Vagina (tissue), 2 donors: ENCODE measurements around the gene RRP1B. TPM values are rescaled to one million over a fixed set of nuclear protein-coding genes. Genes with fewer than 3 reads are reported as not detected.
A peak's percentile ranks its signal among the peaks of the same experiment; 100 is the strongest.

ENCODE experiments used
- DNase-seq, 2 donors: peaks; one replicate each; pipeline ENCODE4 v3.0.0-alpha.2; 2017; ENCODE audit errors: extremely low spot score in 2 of 2
- H3K27ac ChIP-seq: fragments of 200-600 bp; sonication (generic); one replicate; pipeline ENCODE4 v1.5.1; 2019
- H3K27me3 ChIP-seq: fragments of 200-600 bp; sonication (generic); one replicate; pipeline ENCODE4 v1.5.1; 2019
- H3K36me3 ChIP-seq, 2 donors: fragments of 200-600 bp; sonication (generic); one replicate each; pipeline ENCODE4 v1.5.1; 2017 to 2019
- H3K4me1 ChIP-seq: fragments of 200-600 bp; sonication (generic); one replicate; pipeline ENCODE4 v1.5.1; 2019
- H3K4me3 ChIP-seq, 2 donors: fragments of 200-600 bp; sonication (generic); 1 replicate in 1 of 2; 2 replicates in 1 of 2; pipeline ENCODE4 v1.5.1; 2016 to 2019
- H3K9me3 ChIP-seq: fragments of 200-600 bp; sonication (generic); one replicate; pipeline ENCODE4 v1.5.1; 2019
- CTCF ChIP-seq, 3 experiments: fragments of 450-650 bp in 2 of 3; fragments of 200-600 bp in 1 of 3; sonication (generic) in 1 of 3; IDR thresholded peaks; one replicate each; pipeline ENCODE4 v1.5.1; 2017 to 2019; ENCODE audit warnings: antibody characterized with exemption in 3 of 3, mild to moderate bottlenecking in 2 of 3, moderate library complexity in 2 of 3
- POLR2A ChIP-seq, 2 donors: fragments of 450-650 bp; IDR thresholded peaks; one replicate each; pipeline ENCODE4 v1.6.1; 2017; ENCODE audit warnings: antibody characterized with exemption in 2 of 2, mild to moderate bottlenecking in 2 of 2, moderate library complexity in 2 of 2
- POLR2AphosphoS5 ChIP-seq, 2 donors: sonication (generic); formaldehyde crosslinking; IDR thresholded peaks; one replicate each; pipeline ENCODE4 v1.9.0; 2017; ENCODE audit warnings: antibody characterized with exemption in 2 of 2, mild to moderate bottlenecking in 2 of 2, low read depth in 1 of 2; ENCODE audit not compliant: insufficient read depth in 1 of 2
- intact Hi-C: fragments of 100-400 bp; cut with DNase I; formaldehyde crosslinking; loops from one replicate; pipeline ENCODE4 v1.15.1; 2023
- total RNA-seq: library from RNA; depleted of rRNA; stranded (reverse); fragments of >200 nt; gene quantifications from one replicate; pipeline ENCODE4 v1.2.3, GENCODE V29; 2016

RRP1B gene
- total RNA-seq, 1 donor from 2014 or later: 18.9 TPM

DNA sequence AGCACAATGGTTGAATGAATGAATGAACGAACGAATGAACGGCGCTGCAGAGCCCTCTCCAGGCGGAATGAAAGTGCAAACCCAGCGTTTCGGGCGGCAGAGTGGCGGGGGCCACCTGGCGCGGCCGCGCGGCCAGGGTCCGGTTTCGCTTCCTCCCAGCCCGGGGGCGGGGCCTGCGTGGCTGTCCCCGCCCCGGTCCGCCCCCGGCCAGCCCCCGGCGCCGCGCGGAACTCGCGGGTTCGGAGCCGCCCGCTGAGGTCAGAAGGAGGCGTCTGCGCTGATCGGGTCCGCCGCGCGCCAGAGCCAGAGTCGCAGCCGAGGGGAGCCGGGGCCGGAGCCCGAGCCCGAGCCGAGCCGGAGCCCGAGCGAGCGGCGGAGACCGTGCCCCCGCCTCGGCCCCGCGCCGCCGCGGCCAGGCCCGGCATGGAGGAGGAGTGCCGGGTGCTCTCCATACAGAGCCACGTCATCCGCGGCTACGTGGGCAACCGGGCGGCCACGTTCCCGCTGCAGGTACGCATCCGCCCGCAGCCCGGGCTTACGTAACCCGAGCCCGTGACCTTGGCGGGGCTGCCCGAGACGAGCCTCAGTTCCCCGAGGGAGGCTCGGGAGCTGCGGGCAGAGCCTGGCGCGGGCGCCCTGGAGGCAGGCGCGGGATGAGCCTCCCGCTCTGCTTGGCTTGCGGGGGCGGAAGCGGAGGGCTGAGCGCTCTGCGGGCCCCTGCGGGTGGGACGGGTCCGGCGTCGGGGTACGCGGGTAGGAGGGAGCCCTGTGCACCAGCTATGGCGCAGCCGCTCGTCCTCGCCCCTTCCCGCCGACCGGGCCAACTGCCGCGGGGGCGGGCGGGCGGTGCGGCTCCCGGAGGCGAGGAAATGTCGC, 59.8 kb downstream of the RRP1B start, which contains the start of gene PDXK:
Gene PDXK (plus strand): TSS at position 258 of the 876 bp plus-strand sequence. CDS start 166 bp downstream, at position 424.
- no peaks in the 10 kb centered on the region for H3K36me3 ChIP-seq
- peak in 1 of 2 donors; percentile 87 for DNase-seq
- H3K4me3 ChIP-seq: peak within 1 kb of the TSS; percentile 72 to 81
- no peaks in the 10 kb centered on the region for H3K9me3 ChIP-seq
- H3K4me1 ChIP-seq: peaks cover 38% of the 10 kb centered on the region
- no peaks in the 10 kb centered on the region for H3K27me3 ChIP-seq
- TF ChIP-seq POLR2AphosphoS5 (IDR thresholded peaks at IDR 0.05; ENCODE audit: insufficient read depth in 1 of 2, low read depth in 1 of 2) (peak in 1 of 2 donors; percentile 77), CTCF (IDR thresholded peaks at IDR 0.05) (peak in 1 of 3 experiments; percentile 27), POLR2A (IDR thresholded peaks at IDR 0.05) (peak in 1 of 2 donors; percentile 82)
- intact Hi-C loops: no loop called here
- peak within 1 kb of the TSS; percentile 81 for H3K27ac ChIP-seq

DNA sequence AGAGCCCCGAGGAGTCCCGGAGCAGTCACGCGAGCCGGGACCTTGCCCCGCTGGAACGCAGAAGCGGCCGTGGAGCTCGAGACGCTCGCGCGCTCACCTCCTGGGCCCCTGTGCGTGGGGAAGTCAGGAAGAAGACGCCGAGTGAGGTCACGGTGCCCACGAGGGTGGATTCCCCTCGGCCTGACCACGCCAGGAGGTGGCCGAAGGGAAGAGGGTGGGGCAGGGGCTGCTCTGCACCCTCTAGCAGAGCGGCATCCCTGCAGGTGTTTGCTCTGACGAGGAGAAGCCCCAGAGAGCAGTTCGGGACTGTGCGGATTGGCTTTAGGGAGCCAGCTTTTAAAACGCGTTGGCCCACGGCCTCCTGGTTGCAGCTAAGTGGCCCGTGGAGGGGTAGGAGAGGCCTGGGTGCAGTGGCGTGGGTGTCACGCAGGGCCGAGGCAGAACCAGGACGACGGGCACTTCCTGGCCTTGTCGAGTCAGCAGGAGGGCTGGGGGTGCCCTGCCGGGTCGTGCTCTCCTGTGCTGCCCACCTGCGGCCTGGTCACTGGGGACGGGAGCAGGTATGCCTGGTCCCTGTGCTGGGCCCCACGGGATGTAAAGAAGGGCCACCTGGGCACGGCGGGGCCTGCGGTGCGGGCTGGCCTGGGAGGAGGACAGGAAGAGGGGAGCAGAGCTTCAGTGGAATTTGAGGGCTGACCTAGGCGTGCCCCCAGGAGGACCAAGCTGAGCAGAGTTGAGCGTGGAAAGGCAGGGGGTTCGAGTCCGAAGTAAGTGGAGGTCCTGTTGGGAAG, 60.6 kb downstream of the RRP1B start:
- H3K4me3 ChIP-seq: peak overlapping the region; percentile 72 to 81
- no peaks in the 10 kb centered on the region for H3K36me3 ChIP-seq
- intact Hi-C loops: loop anchor here (10.0 kb wide), 1 partner anchor 55 kb away; the partner anchor contains the start of gene CSTB
- TF ChIP-seq POLR2AphosphoS5 (IDR thresholded peaks at IDR 0.05; ENCODE audit: insufficient read depth in 1 of 2, low read depth in 1 of 2) (peak in 1 of 2 donors; percentile 37), CTCF (IDR thresholded peaks at IDR 0.05) (no peak)
- H3K27me3 ChIP-seq: no peaks in the 10 kb centered on the region
- peak in 1 of 2 donors; percentile 89 for DNase-seq
- H3K9me3 ChIP-seq: no peaks in the 10 kb centered on the region
- H3K4me1 ChIP-seq: peaks cover 41% of the 10 kb centered on the region
- H3K27ac ChIP-seq: peak overlapping the region; percentile 81

DNA sequence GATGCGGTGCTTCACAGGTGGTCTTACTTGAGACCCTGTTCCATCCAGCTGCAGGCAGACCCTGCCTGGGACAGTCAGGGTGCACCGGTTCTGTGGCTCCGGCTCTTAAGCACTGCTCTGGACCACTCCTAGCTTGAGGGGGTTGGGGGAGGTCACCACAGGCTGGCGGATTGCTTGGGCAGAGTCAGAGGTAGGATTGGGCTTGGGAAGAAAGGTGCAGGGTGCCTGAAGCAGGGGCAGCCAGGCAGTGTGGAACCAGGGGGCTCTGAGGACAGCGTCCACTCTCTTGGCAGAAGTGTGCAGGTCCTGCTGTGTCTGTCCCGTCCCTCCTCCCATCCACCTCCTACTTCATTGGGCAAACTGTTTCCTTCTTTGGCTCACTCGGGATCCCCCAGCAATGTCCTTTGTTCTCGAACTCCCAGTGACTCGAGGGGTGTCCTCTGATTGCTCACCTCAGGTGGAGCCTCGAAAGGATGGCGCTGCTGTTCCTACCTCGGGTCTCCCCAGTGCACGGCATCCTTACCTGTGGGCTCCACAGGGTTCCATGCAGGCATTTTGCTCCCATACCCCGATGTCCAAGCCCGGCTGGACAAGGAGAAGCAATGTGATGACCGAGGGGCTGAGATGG, 61.3 kb downstream of the RRP1B start:
- peak in 1 of 2 donors; percentile 85 for DNase-seq
- Histone ChIP-seq H3K27me3 (no peaks in the 10 kb centered on the region), H3K36me3 (no peaks in the 10 kb centered on the region), H3K27ac (peak overlapping the region; percentile 81), H3K4me1 (peaks cover 48% of the 10 kb centered on the region), H3K9me3 (no peaks in the 10 kb centered on the region), H3K4me3 (peak overlapping the region; percentile 72 to 81)
- TF ChIP-seq POLR2A (IDR thresholded peaks at IDR 0.05) (no peak), CTCF (IDR thresholded peaks at IDR 0.05) (no peak), POLR2AphosphoS5 (IDR thresholded peaks at IDR 0.05; ENCODE audit: insufficient read depth in 1 of 2, low read depth in 1 of 2) (no peak)
- intact Hi-C loops: loop anchor here (10.0 kb wide), 1 partner anchor 54 kb away; the partner anchor contains the start of gene CSTB

DNA sequence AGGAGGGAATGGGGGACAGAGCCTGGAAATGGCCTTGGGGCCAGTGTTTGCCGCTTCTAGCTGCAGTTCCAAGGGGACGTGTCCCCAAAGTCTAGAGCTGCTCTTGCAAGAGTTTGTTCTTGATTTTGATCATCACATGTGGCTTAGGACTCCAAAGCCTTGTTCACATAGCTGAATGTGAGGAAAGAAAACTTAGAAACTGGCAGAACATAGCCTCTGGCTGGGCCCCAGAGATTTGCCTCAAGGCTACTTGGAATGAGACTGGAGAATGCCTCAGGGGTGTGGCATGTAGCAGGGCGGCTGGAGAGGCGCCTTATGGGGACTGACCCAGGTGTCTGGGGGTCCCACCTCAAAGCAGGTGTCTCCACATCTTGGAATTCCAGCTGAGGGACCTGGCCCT, 61.8 kb downstream of the RRP1B start:
- peak in 1 of 2 donors; percentile 86 for DNase-seq
- Histone ChIP-seq H3K9me3 (no peaks in the 10 kb centered on the region), H3K4me3 (peak overlapping the region in 1 of 2 donors; percentile 81), H3K36me3 (no peaks in the 10 kb centered on the region), H3K27me3 (no peaks in the 10 kb centered on the region), H3K4me1 (peaks cover 54% of the 10 kb centered on the region), H3K27ac (no peak overlapping the region)
- TF ChIP-seq POLR2AphosphoS5 (IDR thresholded peaks at IDR 0.05; ENCODE audit: insufficient read depth in 1 of 2, low read depth in 1 of 2): no peak
- TF ChIP-seq POLR2A (IDR thresholded peaks at IDR 0.05): no peak
- no peak for TF ChIP-seq CTCF (IDR thresholded peaks at IDR 0.05)
- intact Hi-C loops: loop anchor here (10.0 kb wide), 1 partner anchor 54 kb away; the partner anchor contains the start of gene CSTB
